ENCODE results near the gene ADGRL4.

DNA sequence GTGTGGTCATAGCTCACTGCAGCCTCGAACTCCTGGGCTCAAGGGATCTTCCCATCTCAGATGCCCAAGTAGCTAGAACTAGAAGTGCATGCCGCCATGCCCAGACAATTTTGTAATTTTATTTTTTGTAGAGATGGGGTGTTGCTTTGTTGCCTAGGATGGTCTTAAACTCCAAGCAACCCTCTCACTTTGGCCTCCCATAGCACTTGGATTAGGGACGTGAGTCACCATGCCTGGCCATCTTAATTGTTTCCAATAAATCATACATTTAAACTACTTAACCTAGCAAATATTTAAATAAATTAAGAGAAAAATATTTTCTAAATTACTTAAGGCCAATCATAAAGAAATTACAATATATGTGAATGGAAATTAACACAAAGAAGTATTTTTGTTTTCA, 35.1 kb upstream of the ADGRL4 start:
- TF ChIP-seq, protein P1, sequence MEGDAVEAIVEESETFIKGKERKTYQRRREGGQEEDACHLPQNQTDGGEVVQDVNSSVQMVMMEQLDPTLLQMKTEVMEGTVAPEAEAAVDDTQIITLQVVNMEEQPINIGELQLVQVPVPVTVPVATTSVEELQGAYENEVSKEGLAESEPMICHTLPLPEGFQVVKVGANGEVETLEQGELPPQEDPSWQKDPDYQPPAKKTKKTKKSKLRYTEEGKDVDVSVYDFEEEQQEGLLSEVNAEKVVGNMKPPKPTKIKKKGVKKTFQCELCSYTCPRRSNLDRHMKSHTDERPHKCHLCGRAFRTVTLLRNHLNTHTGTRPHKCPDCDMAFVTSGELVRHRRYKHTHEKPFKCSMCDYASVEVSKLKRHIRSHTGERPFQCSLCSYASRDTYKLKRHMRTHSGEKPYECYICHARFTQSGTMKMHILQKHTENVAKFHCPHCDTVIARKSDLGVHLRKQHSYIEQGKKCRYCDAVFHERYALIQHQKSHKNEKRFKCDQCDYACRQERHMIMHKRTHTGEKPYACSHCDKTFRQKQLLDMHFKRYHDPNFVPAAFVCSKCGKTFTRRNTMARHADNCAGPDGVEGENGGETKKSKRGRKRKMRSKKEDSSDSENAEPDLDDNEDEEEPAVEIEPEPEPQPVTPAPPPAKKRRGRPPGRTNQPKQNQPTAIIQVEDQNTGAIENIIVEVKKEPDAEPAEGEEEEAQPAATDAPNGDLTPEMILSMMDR (IDR thresholded peaks at IDR 0.05) = no peak
- TF ChIP-seq POLR2AphosphoS5 (IDR thresholded peaks at IDR 0.05) = no peak
- TF ChIP-seq POLR2A (IDR thresholded peaks at IDR 0.05) = no peak
- no peak for TF ChIP-seq EP300 (IDR thresholded peaks at IDR 0.05)

All from suprapubic skin (tissue), 4 donors.